ENCODE results near the gene LDLRAD2.

DNA sequence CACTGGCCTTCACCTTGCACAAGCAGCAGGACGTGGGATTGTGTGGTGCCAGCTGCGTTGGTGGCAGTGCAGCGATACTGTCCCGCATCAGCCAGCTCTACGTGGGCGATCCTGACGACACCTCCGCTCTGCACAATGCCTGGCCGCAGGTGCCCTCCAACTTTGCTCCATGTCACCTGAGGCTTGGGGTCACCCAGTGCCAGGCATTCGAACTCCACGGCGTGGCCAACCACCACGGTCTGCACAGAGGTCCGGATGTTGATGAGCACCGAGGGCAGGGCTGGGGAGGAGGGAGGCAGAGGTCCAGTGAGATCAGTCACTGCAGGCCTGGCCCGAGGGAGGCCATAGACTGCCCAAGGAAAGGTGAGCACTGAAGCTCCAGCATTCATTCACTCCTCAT lies 22.6 kb downstream of the LDLRAD2 start:
- no peak for TF ChIP-seq POLR2AphosphoS5 (IDR thresholded peaks at IDR 0.05; ENCODE audit: insufficient read depth in 1 of 2, low read depth in 1 of 2)
- TF ChIP-seq, protein P1, sequence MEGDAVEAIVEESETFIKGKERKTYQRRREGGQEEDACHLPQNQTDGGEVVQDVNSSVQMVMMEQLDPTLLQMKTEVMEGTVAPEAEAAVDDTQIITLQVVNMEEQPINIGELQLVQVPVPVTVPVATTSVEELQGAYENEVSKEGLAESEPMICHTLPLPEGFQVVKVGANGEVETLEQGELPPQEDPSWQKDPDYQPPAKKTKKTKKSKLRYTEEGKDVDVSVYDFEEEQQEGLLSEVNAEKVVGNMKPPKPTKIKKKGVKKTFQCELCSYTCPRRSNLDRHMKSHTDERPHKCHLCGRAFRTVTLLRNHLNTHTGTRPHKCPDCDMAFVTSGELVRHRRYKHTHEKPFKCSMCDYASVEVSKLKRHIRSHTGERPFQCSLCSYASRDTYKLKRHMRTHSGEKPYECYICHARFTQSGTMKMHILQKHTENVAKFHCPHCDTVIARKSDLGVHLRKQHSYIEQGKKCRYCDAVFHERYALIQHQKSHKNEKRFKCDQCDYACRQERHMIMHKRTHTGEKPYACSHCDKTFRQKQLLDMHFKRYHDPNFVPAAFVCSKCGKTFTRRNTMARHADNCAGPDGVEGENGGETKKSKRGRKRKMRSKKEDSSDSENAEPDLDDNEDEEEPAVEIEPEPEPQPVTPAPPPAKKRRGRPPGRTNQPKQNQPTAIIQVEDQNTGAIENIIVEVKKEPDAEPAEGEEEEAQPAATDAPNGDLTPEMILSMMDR (IDR thresholded peaks at IDR 0.05) = no peak

All from vagina (tissue), 2 donors.